Keratinocyte (primary cell): ENCODE data around the gene DRG2. TPM values are rescaled to one million over a fixed set of nuclear protein-coding genes. Genes with fewer than 3 reads are reported as not detected.

Experiments used
- DNase-seq: peaks from one replicate; pipeline ENCODE4 v3.0.0-alpha.2; 2011; ENCODE audit warnings: low read depth, missing footprints, low spot score
- FAIRE-seq: peaks from 2 replicates; lab custom pipeline; 2011; peaks lifted over from hg19 to GRCh38; lab: Jason Lieb, UNC
- H2AFZ ChIP-seq: 2 replicates; pipeline ENCODE4 v1.6.0; 2012; ENCODE audit warnings: low read length, control low read depth, inconsistent platforms; ENCODE audit not compliant: control insufficient read depth
- H3K27ac ChIP-seq: 2 replicates; pipeline ENCODE4 v1.5.1; 2011; ENCODE audit warnings: low read length; ENCODE audit not compliant: control insufficient read depth, insufficient read depth
- H3K27me3 ChIP-seq: 3 replicates; pipeline ENCODE4 v1.6.0; 2011; ENCODE audit warnings: low read length; ENCODE audit not compliant: control insufficient read depth, insufficient read depth; ENCODE audit errors: extremely low read depth
- H3K36me3 ChIP-seq, 2 experiments: 2 replicates in 1 of 2; 3 replicates in 1 of 2; pipeline ENCODE4 v1.5.1; 2011; ENCODE audit warnings: low read length in 2 of 2, mild to moderate bottlenecking in 1 of 2; ENCODE audit not compliant: control insufficient read depth in 2 of 2, insufficient read depth in 2 of 2; ENCODE audit errors: extremely low read depth in 1 of 2
- H3K4me1 ChIP-seq: 3 replicates; pipeline ENCODE4 v1.5.1; 2011; ENCODE audit warnings: low read length; ENCODE audit not compliant: control insufficient read depth, insufficient read depth; ENCODE audit errors: extremely low read depth
- H3K4me2 ChIP-seq: 3 replicates; pipeline ENCODE4 v1.6.0; 2011; ENCODE audit warnings: low read depth, low read length; ENCODE audit not compliant: control insufficient read depth, insufficient read depth; ENCODE audit errors: extremely low read depth
- H3K4me3 ChIP-seq, 3 experiments: fragments of 200-600 bp in 1 of 3; sonication (generic) in 1 of 3; 2 replicates in 2 of 3; 3 replicates in 1 of 3; pipeline ENCODE4 v1.5.1; 2011 to 2016; ENCODE audit warnings: low read length in 3 of 3, mild to moderate bottlenecking in 3 of 3, control low read depth in 2 of 3, inconsistent platforms in 1 of 3, low read depth in 1 of 3, mixed read lengths in 1 of 3, mixed run types in 1 of 3, moderate library complexity in 1 of 3; ENCODE audit not compliant: control insufficient read depth in 2 of 3, insufficient read depth in 2 of 3; ENCODE audit errors: extremely low read depth in 1 of 3
- H3K79me2 ChIP-seq: 2 replicates; pipeline ENCODE4 v1.6.0; 2012; ENCODE audit warnings: low read length; ENCODE audit not compliant: control insufficient read depth, insufficient read depth
- H3K9ac ChIP-seq: 3 replicates; pipeline ENCODE4 v1.6.0; 2011; ENCODE audit warnings: low read length; ENCODE audit not compliant: control insufficient read depth, insufficient read depth; ENCODE audit errors: extremely low read depth
- H3K9me1 ChIP-seq: 3 replicates; pipeline ENCODE4 v1.6.0; 2011; ENCODE audit warnings: low read length; ENCODE audit not compliant: control insufficient read depth, insufficient read depth; ENCODE audit errors: extremely low read depth
- H3K9me3 ChIP-seq: 2 replicates; pipeline ENCODE4 v1.5.1; 2012; ENCODE audit warnings: low read depth, low read length; ENCODE audit not compliant: control insufficient read depth
- H4K20me1 ChIP-seq: 3 replicates; pipeline ENCODE4 v1.6.0; 2011; ENCODE audit warnings: low read length; ENCODE audit not compliant: control insufficient read depth, insufficient read depth; ENCODE audit errors: extremely low read depth
- CTCF ChIP-seq, 3 experiments: IDR thresholded peaks in 1 of 3; conservative IDR thresholded peaks in 1 of 3; optimal IDR thresholded peaks in 1 of 3; 2 replicates in 2 of 3; 3 replicates in 1 of 3; pipeline versions ENCODE3 to v1.5.1; 2011; ENCODE audit warnings: low read length in 3 of 3, mild to moderate bottlenecking in 3 of 3, moderate library complexity in 2 of 3, control low read depth in 1 of 3, inconsistent platforms in 1 of 3; ENCODE audit not compliant: insufficient read depth in 2 of 3; ENCODE audit errors: extremely low read depth in 1 of 3
- EZH2 ChIP-seq: IDR thresholded peaks from one replicate; pipeline ENCODE4 v1.6.1; 2012; ENCODE audit warnings: inconsistent platforms, mild to moderate bottlenecking, low read length, moderate library complexity
- dilution Hi-C: fragments of 300-500 bp; cut with MboI; formaldehyde crosslinking; loops from one replicate; pipeline ENCODE4 v1.7.0; 2020; ENCODE audit warnings: low sequenced_read_pairs; ENCODE audit not compliant: extremely low pct_ligation_motif_present
- polyA plus RNA-seq, 5 experiments: library from polyadenylated mRNA; depleted of rRNA in 3 of 5; stranded (reverse) in 3 of 5; stranded (forward) in 1 of 5; unstranded in 1 of 5; fragments of >200 nt; gene quantifications; 1 replicate in 1 of 5; 2 replicates in 3 of 5; 3 replicates in 1 of 5; pipeline versions ENCODE4 v1.2.1 to v1.2.3, GENCODE V29; 2011 to 2012; ENCODE audit warnings: missing spikeins in 2 of 5, low read depth in 1 of 5, low replicate concordance in 1 of 5

DRG2 gene
- polyA plus RNA-seq, 1 donor (not counting 4 experiments of a cell fraction or from before 2014, with no cell fraction given): 36.4 TPM

DNA sequence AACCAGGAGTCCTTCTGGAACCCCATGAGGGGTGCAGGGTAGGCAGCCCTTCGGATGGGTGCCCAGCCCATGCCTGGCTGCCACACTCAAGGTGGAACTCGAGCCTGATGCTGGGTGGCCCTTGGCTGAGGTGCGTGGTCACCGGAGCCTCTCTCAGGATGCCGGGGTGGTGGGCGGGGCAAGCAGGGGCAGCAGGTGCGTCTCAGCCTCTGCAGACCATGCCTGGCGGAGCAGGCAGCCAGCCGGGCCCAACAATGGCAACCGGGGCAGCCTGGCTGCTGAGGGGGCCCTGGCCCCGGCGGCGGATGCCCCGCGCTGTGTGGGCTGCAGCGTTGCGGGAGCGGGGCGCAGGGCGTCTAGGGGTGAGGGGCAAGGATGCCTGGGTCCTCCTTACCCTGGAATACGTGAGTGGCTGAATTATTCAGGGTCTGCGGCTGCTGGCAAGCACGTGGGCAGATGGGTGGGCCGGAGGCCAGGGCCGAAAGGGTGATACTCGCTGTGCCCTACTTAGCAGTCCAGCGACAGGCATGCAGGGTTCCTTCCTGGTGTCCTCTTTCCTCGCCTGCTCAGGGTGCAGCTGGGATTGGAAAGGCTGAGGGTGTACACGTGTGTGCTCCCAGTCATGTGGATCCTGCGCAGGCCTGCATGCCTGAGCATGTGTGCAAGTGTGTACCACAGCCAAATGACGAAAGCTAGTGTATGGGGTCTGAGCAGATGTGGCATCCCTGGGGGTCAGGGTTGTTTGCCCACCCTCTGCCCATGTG is 35.4 kb downstream of the DRG2 start:
- Histone ChIP-seq H3K9me1 (no peaks in the 10 kb centered on the region), H3K4me3 (no peak overlapping the region), H3K79me2 (no peaks in the 10 kb centered on the region), H3K9ac (no peak overlapping the region), H3K27me3 (peaks cover 3% of the 10 kb centered on the region), H3K9me3 (no peaks in the 10 kb centered on the region), H3K27ac (no peak overlapping the region), H3K36me3 (no peaks in the 10 kb centered on the region), H3K4me2 (no peak overlapping the region), H4K20me1 (no peaks in the 10 kb centered on the region), H2AFZ (no peak overlapping the region), H3K4me1 (no peaks in the 10 kb centered on the region)
- DNase-seq (no peak), FAIRE-seq (peak; percentile 23)
- dilution Hi-C loops: no loop called here
- no peak for TF ChIP-seq EZH2
- TF ChIP-seq CTCF (optimal IDR thresholded peaks at IDR 0.05 in 1 of 3, IDR thresholded peaks at IDR 0.05 in 1 of 3, conservative IDR thresholded peaks at IDR 0.05 in 1 of 3; ENCODE audit: extremely low read depth in 1 of 3, insufficient read depth in 2 of 3, low read length in 3 of 3): no peak

- Histone ChIP-seq H2AFZ (no peak overlapping the region), H3K27ac (no peak overlapping the region), H3K9ac (no peak overlapping the region), H3K4me1 (no peaks in the 10 kb centered on the region), H4K20me1 (no peaks in the 10 kb centered on the region), H3K9me3 (no peaks in the 10 kb centered on the region), H3K36me3 (no peaks in the 10 kb centered on the region), H3K9me1 (no peaks in the 10 kb centered on the region), H3K4me3 (no peak overlapping the region), H3K27me3 (peaks cover 3% of the 10 kb centered on the region), H3K4me2 (no peak overlapping the region), H3K79me2 (no peaks in the 10 kb centered on the region)
- FAIRE-seq (no peak), DNase-seq (no peak)
- dilution Hi-C loops: no loop called here
- TF ChIP-seq EZH2: no peak
- no peak for TF ChIP-seq CTCF (optimal IDR thresholded peaks at IDR 0.05 in 1 of 3, IDR thresholded peaks at IDR 0.05 in 1 of 3, conservative IDR thresholded peaks at IDR 0.05 in 1 of 3; ENCODE audit: extremely low read depth in 1 of 3, insufficient read depth in 2 of 3, low read length in 3 of 3)
These were observed 36.8 kb downstream of the DRG2 start for GRCh38 chr17:18124345-18125126.
